ENCODE data around the gene MAPK9. TPM values are rescaled to one million over a fixed set of nuclear protein-coding genes. Genes with fewer than 3 reads are reported as not detected.

Gene MAPK9
- polyA plus RNA-seq (2013, experiment 1 of 2; ENCODE audit: insufficient read length) = 26.3 TPM
- polyA plus RNA-seq (2013, experiment 2 of 2; ENCODE audit: insufficient read length) = 27.7 TPM

DNA sequence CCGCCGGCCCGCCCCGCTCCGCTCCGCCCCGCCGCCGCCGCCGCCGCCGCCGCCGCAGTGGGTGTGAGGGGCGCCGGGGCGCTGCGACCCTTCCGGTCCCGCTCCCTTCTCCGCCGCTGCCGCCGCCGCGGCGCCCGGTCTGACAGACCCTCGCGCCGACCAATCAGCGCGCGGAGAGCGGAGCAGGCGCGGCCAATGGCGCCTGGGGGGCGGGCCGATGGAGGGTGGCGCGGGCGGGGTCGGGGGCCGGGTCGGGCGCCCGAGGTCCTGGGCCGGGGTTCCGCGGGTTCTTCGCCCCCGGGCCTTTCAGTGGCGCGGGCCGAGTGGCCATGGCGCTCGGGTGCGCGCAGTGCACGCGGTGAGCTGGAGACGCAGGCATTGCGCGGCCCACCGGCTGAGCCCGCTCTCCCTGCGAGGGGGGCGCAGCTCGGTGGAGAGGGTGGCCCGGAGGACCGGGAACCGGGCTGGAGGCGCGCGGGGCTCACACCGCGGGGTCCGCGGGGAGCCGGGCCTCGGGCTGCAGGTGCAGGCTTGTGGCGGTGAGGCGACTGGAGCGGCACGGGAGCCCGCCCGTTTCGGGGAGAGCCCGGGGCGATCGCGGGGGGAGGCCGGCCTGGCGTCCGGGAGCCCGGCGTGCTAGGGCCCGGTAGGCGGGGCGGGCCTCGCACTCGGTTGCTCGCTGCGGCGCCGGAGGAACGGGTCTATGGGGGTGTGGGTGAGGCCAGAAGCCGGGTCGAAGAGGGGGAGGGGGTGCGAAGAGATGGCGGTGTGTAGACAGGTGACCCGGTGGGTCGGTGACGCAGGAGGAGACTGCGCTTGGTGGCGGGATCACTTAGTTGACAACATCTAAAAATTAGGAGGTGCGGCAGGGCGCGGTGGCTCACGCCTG lies at the start of gene MAPK9:
Gene MAPK9 (minus strand): TSS at position 141 of the 889 bp plus-strand sequence. CDS start 11,522 bp downstream, outside the sequence.
- peak; percentile 81 for DNase-seq

DNA sequence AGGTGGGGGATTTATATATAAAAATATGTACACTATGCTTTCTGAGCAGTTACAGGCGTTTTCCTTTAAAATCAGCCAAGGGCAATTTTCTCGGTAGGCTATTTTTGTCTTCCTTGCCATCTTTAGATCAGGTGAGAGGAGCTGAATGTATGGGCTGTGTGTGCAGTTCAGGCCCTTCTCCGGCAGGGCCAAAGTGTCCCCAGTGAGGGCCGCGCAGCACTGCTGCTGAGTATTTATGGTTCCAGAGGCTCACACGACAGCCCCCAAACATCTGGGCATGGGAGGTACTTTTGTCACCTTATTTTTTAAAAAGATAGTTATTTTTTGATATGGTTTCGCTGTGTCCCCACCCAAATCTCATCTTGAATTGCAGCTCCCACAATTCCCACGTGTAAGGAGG lies 49.7 kb upstream of the MAPK9 start:
- DNase-seq = no peak

DNA sequence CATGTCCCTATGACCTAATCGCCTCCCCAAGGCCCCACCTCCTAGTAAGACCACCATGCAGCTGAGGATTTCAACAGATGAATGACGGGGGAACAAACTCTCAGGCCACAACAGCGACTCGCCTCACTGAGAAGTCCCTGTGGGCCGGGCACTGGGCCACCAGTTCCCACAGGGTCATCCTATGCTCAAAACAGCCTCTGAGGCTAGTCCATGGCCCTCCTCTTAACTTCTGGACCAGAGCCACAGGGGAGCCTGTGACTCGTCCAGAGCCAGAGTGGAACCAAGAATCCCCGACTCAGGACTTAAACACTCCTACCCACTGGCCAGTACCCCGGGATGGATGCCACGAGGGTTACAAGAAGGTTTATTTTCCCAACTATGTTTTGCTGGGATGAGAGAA lies 49.0 kb upstream of the MAPK9 start:
- peak; percentile 32 for DNase-seq

DNA sequence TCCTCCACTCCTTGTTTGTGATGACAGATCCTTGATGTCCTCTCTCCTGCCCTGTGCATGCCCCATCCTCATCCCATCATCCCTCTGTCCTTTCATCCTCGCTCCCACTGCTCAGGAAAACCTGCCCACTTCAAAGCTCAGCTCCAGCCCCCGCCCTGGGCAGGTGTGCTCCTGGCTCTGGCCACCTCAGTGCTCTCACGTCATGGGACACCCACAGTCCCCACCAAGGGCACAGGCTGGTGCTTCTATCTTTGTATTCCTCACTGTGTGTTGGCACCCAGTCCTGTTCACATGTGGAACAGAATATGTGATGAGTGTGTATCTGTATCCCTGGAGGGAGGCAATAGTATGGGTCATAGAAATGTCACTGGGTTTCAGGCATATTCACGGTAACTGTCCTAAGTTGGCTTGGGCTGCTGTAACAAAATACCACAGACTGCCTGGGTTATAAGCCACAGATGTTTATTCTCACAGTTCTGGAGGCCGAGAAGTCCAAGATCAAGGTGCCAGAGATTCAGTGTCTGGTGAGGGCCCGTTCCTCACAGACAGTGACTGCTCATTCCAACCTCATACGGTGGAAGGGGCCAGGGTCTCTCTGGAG lies 47.8 kb upstream of the MAPK9 start:
- DNase-seq = no peak

DNA sequence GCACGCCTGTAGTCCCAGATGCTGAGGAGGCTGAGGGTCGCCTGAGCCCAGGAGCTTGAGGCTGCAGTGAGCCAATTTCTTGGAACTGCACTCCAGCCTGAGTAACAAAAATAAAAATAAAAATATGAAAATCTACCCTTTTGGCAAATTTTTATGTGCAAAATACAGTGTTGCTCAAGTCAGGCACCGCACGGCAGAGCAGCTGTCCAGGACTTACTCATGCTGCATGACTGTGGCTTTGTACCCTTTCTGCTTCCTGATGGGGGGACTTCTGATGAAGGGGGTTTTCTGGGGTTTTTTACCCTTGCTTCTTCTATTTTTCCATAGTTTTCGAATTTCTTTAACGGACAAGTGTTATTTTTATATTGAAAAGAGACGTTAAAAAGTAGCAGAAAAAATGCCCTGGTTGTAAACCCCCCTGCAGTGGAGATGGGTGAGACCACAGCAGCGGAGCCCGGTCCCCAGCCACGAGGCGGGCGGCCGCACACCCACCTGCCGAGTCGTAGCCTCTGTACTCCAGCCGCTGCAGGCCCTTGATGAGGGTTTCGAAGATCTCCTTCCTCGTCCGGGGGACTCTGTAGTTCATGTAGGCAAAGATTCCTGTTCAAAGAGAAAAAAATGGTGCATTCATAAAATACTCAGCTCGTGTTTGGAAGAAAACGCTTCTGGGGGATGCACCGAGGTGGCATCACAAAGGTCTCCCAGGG lies 46.3 kb upstream of the MAPK9 start:
- no peak for DNase-seq

DNA sequence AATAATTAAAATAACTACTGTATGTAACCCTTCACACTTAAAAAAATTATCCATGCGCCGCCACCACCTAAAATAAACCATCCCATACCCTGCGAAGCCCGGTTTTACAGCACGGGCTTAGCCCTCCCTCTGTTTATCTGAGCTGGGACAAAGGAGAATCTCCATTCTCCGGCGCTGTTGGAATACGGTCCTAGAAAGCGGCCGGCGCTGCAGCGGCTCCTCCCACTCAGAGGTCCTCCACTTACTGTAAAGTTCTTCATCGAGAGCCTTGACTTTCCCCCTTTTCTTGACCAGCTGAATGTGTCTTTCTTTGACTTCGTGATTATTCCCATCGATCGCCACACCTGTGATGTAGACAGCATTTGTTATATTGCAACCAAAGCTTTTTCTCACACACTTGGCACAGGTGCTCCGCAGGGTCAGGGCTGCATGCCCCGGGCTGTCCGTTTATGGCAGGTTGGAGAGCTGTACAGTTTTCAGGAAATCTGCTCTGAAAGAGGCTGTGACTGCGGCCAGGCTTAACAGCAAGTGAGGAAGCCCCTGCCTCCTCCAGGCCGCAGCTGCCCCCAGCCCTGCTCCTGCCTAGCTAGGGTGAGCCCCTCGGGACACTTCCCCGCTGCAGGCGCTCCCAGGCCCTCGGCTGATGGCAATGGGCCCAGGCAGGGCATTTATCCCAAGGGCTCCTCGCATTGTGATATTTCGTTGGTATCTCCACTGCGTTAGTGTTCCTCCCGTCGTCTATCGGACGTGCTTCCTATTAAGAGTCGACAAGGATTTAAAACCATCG lies 44.5 kb upstream of the MAPK9 start:
- DNase-seq = no peak

DNA sequence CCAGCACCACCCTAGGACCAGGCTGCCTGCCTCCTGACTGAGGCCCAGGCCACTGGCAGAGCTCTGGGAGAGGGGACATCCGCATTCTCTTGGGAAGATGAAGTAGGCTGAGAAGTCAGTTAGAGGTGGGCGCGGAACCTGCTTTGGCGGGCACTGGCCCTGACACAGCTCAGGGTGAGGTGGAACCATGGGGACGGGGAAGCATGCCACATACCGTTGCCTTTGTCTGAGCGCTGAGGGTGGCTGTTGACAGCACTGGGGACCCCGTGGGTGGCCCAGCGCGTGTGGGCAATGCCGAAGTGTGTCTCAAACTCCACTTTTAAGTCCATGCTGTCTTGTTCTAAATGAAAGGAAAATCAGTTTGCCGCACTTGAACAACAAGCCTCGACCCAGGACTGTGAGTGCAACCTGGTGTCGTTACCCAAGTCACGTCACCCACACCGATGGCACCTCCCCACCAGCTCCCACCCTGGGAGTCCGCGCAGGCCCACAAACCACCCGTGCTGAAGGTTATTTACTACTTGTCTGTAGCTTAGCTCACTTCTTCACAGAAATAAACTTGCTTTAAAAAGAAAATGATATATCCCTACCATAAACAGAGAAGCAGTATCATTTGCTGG lies 43.8 kb upstream of the MAPK9 start:
- DNase-seq = no peak

DNA sequence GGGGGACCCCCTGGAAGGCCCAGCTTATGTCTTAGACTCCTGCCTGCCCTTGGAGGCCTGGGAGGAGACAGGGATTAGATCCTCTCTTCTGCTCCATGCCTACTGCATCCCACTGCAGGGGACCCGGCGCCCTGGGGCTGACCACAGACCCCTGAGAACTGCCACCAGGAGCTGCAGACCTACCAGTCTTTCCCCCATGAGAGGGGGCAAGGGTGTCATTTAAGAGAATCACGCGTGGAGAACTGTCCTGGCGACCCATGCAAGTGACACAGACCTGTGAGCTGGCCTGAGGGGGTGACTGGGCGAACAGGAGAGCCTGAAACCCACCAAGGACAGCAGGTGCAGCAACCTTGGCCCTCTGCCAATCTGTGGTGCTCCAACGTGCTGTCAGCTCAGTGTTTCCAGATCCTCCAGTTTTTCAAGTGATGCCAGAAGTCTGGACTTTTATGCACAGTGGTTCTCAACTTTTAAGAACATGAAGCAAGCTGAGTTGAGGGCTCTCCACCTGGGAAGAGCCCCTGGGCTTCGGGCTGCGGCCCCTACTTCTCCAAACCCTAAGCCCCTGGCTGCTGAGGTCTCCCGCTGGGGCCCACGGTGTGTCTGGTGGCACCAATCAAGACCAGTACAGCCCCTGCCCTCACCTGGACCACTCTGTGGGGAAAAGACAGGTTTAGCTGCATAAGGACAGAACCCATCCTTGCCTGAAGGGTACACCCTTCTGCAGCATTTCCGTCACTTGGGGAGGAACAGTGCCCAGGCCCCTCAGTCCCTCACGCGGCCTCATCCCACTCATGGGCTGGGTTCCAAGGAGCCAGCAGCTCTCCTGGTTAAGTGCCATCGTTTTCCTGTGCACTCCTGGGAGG lies 43.1 kb upstream of the MAPK9 start:
- no peak for DNase-seq

DNA sequence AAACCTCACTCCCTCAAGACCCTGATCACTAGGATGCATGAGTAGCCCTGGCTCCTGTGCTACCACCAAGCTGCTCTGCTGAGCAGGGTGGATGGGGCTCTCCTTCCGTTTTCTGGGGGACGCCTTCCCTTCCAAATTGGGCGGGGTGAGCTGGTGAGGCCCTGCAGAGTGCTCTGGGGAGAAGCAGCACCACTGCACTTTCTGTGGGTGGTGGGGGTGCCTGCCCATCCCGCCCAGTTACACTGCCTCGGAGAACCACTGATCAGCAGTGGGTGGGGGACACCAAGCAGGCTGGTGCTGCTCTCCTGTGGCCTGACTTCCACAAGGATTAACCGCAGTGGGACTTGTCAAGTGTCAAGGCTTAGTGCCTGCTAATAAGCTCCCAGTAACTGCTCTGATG lies 42.3 kb upstream of the MAPK9 start:
- no peak for DNase-seq

DNA sequence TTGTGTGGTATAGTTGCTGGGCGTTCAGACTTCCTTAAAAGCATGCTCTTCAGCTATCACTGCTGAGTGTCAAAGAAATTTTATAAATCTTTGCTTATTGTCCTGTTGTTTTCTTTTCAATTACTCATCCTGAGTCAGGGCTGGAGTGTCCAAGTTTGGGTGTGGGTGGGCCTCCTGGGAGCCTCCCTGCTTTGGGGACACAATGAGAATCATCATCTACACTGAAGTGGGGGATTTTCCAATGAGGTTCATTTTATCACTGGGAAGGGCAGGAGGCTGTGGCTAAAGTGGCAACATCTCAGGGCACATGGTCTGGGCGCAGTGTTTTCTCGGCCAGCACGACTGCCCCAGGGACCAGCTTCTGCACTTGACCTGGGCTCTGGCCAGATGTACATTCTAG lies 41.8 kb upstream of the MAPK9 start:
- peak; percentile 54 for DNase-seq

DNA sequence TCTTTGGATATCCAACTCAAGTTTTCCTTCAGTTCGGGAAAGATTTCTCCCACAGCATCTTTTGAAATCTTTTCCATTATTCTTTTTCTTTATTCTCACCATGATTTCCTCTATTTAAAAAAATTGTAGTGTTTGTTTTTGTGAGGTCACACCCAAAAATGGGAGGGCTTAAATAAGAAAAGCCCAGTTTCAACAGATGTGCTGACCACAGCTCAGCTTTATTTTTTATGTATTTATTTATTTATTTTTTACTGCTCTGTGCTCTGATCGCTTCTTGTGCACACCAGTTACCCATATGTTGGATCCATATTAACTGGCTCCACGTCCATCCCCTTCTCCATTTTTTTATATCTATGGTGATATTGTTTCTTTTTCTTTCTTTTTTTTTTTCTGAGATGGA lies 41.0 kb upstream of the MAPK9 start:
- no peak for DNase-seq

DNA sequence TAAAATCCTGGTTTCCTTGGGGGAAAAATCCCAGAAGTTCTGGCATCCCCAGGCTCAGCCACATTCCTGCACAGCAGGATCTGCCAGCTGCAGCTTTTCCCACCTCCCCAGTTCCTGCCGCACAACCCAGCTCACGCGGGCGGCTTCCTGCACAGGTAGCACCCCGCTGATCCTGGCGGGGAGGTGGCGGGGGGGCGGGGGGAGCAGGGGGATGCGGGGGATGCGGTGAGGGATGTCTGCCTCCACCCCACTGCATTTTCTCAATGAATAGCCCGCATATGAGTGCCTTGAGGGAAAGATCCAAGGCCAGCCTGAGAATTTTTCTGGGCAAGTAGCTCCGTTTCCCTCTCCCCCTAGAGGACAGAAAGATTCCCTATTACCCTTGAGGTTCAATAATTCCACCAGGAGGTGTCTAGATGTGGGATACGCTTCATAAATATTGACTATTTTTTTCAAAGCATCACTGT lies 40.2 kb upstream of the MAPK9 start:
- peak; percentile 44 for DNase-seq

DNA sequence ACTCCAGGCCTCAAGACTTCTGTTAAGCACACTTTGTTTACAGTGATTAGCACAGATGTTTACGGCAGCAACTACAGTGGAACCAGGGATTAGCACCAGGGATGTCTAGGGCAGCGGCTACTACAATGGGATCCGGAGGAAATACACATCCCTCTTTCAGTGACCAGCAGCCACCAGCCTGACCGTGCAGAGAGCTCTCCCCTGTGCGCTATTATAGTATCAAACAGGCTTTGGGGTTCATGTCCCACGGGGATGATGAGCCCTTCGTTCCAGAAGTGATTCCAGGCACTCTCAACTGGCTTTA lies 39.7 kb upstream of the MAPK9 start:
- DNase-seq = no peak

DNA sequence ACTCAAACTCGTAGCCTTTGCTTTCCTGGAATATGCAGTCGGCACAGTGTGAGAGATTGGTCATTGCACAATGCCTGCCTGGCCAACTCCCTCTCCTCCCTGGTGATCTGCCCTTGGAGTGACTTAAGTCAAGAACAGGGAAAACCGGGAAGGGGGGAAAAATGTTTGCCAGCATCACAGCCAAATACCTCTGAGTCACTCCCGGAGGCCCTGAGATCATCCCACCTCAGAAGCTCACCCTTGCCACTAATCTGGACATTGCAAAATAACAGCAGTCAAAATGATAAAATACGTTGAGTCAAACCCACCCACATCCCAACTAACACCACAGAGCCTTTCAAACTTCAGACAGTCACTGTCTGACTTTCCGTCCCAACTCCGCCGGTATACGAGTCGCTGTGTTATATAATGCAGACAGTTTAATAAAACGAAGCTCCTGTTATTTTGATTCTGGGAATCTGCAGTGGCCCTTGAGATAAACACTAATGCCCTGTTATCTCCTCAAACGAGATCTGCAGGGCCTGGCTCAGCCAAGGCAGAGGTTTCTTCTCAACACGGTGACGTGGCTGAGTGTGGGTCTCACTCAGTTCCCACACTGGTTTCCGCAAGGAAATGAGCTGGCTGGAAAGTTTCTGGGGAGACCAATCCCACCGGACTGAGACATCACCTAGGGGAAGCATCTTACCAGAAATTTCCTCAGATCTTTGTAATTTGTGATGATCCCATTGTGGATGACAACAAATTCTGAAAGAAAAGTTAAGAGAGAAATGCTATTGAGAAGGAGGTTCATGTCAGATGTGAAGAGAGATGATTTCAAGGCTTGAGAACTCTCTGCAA lies 39.1 kb upstream of the MAPK9 start:
- DNase-seq = peak; percentile 98

DNA sequence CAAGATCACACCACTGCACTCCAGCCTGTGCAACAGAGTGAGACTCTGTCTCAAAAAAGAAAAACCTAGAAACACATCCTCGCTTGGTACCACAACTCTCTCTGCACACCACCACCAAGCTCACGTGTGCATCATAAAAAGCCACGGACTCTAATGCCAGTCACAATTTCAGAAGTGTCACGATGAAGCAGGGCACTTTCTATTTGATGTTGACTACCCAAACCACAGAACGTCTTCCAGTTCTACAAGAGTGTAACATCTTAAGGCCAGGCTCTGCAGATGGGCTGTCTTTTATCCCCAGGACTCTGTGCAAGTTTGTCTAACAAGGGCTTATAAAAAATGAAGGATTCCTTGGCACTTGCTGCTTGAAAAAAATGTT lies 38.4 kb upstream of the MAPK9 start:
- no peak for DNase-seq

DNA sequence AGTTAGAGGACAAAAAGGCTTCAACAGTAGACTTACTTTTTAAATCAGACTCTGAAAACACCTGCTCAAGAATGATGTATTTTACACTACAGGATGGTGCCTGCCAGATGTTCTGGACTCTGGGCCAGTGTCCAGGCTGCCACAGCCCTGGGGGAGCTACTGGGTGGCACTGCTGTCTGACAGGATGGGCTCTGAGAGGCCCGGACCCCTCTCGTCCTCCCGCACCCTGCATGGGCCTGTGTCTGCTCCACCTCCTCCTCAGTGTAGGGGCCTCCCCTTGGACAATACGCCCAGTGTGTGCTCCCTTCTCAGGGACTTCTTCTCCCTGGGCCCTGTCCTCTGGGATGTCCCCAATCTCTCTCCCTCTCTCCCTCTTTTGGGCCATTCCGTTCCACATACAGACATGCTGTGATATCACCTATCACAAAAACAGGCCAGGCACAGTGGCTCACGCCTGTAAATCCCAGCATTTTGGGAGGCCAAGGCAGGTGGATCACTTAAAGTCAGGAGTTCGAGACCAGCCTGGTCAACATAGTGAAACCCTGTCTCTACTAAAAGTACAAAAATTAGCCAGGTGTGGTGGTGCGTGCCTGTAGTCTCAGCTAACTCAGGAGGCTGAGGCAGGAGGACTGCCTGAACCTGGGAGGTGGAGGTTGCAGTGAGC lies 37.9 kb upstream of the MAPK9 start:
- DNase-seq = no peak

DNA sequence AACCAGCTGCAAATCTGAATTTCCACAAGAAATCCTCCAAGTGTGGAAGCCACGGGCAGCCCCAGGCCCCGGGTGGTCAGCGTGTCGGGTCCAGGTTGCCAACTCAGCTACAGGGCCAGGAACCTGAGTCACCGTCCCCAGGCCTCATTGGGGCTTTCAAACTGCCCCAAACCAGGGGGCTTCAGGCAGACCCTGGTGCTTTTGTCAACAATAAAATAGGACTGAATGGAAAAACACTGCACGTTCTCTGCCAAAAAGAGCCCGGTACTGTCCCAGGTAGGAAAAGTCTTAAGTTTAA lies 37.2 kb upstream of the MAPK9 start:
- no peak for DNase-seq

DNA sequence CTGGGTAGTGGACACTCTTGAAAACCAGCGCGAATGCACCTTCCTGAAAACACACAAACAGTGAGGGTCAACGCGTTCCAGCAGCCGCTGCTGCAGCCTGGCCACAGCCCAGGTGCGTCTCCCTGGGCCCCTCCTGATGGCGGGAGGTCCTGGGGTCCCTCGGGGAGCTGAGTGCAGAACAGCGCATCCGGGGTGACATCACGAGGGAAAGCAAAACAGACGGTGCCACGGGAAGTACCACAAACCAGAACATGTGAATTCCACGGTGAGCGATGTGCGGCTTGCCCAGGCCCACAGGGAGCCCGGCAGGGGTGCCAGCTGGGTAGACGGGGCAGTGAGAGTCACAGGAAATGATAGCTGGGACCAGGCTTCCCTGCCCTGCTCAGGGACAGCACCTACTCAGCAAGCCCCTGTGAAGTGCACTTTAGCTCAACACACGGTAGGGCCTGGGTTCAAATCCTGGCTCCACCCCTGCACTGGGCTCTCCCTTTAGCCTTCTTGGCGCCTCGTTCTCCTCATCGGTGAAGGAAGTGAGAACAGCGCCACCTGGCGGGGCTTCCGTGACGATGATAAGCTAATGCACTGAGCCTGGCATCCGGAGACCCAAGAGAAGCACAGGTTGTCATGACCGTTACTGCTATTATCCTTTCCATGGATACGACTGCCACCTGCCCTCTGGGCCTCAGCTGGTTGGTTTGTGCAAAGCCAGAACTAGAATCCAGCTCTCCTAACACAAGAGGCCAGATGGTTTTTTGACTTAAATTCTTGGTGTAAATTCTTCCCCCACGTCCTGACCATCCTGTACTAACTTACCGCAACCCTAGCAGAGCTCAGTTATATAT lies 36.6 kb upstream of the MAPK9 start:
- peak; percentile 68 for DNase-seq

DNA sequence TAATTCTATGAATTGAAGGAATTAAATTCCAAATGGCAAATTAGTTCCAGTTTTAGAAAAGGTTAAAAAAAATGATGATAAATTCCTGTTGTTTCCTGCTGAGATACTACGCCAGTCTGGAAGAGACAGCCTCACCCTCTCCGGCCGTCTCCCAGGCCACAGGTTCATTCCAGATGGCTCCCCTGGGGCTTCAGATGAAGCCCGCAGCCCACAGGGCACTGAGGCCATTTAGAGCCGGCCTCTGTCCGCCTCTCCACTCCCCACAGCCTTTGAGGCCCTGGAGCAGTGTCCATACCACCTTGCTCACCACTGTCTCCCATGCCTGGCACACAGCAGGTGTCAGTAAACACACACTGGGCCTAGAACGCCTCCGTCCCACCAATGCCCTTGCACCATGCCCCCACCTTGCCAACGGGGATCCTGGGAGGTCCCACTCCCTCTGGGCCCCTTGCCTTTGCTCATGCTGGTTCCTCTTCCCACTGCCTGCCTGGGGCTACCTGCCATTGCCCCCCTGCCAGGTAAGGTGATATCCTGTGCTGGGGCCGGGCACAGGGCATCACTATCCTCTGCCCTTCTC lies 35.2 kb upstream of the MAPK9 start:
- DNase-seq = no peak
